HG02763 (cell line): ENCODE results near the gene ALPI.

Experiments
- ATAC-seq: cut with Tn5 transposase; IDR thresholded peaks from one replicate; pipeline ENCODE4 v1.9.1; 2021; ENCODE audit warnings: mild to moderate bottlenecking, moderate library complexity; ENCODE audit not compliant: unreplicated experiment

ALPI gene

DNA sequence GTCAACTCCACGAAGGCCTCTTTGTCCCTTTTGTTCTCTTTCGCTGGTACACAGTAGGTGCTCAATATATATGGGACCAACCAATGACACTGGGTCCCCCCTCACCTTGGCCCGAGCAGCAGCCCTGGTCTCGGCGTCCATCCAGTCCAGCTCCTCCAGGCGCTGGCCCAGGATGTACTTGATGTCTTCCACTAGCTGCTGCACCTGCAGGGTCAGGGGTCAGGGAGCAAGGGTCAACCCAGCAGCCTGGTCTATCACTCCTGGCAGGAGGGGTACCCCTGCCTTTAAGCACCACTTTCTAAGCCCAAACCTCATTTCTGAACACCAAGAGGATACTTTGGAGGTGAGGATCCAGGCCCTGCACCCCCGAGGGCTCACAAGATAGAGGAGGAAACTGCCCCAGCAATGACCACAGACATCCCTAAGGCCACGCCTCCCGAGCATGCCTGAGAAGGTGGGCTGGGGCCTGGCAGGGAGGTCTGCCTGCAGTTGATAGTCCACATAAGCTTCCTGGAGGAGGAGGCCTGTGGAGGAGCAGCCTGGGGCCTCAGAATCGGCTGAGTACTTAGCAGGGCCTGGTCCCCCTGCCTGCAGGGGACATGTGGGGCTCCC is 27.5 kb downstream of the ALPI start:
- ATAC-seq: no peak

DNA sequence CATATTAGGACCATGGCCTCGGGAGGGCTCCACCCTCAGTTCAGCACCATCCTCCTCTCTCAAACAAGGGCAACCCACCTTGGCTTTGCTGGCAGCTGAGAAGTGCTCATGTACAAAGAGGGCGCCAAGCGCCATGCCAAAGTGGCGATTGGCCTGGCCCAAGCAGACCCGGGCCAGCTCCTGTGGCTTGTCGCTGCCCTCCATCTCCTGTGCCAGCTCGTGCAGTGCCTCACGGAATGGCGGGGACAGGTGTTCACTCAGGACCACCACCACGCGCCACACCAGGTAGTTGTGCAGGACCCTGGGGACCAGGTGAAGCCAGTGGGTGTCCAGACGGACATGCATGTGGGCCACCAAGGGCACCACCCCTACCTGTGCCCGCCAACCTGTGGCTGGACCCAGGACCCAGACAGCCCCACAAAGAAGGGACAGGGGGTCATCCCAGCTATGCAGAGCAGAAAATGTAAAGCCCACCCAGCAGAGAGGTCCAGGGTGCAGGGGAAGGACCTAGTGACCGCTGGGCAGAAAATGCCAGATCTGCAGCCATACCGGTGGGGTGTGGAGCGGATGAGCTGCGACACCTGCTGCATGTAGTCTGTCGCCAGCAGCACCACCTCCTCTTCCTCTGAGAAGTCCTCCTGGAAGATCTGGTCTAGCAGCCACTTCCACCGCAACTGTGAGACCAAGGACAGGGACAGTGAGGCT is 28.1 kb downstream of the ALPI start:
- ATAC-seq: no peak

DNA sequence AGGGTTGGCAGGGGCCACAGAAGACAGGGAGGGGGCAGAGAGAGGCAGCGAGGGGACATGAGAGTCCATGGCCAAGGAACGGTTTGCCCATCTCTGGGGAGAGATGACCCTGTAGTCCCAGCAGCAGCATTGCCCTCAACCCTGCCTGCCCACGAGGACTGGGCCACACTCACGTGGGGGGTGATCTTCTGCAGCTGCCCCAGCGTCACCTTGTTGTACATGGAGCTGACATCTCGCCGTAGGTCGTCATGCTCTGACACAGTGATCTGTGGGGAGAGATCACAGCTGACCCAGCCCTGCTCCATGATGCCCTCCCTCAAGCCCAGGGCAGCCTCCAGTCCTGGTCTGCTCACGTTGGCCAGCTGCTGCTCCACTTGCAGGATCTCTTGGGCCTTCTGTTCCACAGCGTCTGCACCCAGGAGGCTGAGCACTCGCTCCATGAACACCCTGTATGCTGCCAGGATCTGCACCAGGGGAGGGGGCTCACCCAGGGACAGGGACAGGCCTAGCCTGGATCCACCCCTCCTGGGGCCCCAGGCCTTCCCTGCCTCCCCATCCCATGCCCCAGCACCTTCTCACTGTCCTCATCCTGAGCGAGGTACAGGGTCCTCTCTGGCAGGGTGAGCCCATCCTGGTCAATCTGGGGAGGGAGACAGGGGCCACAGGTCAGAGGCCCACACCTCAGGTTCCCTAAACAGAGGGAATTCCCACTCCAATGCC is 28.8 kb downstream of the ALPI start:
- ATAC-seq: no peak

DNA sequence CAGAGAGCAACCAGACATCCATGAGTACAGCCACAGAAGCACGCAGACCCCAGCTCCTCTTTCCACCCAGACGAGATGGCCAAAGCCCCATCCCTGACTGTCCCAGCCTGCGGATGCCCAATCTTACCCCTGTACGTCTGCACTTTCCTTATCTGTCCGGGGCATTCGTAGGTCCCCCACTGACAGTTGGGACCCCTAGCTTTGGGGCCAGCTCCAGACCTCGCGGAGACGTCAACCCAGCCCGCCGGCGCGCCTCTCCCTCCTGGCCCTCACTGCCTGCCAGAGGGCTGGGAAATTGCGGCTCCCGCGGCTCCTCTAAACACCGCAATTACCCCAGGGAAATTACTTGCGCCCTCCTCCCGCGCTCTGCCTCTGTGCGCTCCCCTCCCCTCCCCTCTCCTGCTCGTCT is 29.4 kb downstream of the ALPI start:
- no peak for ATAC-seq

DNA sequence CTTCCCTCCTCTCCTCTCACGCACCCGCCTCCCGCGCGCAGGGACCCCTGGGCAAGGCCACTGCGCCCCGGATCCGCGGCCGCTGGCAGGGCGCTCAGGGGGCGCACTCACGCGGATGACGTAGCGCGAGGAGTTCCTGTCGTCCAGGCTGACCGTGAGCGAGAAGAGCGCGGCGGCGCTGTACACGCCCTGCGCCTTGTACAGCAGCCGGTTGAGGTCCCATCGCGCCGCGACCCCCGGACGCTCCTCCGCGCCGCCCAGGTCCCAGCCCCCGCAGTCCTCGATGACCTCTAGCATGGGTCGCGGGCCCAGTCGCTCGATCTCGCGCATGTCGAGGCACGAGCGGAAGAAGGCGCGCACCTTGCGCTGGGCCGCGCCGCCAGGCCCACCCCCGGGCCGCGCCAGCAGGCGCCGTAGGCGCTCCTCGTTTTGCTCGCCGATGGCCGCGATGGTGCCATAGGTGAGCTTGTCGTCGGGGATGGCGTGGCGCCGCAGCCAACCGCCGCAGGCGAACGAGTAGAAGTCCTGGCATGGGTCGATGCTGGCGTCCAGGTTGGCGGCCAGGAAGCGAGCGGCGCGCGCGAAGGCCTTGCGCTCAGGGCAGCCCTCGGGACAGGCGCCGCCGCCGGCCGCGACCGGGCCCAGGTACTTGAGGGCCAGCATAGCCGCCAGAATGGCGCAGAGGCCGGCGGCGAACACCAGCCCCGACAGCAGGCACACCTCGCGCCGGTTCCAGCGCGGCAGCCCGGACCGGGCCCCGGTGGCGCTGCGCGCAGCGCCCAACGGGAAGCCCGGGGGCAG is 30.0 kb downstream of the ALPI start:
- ATAC-seq: no peak

DNA sequence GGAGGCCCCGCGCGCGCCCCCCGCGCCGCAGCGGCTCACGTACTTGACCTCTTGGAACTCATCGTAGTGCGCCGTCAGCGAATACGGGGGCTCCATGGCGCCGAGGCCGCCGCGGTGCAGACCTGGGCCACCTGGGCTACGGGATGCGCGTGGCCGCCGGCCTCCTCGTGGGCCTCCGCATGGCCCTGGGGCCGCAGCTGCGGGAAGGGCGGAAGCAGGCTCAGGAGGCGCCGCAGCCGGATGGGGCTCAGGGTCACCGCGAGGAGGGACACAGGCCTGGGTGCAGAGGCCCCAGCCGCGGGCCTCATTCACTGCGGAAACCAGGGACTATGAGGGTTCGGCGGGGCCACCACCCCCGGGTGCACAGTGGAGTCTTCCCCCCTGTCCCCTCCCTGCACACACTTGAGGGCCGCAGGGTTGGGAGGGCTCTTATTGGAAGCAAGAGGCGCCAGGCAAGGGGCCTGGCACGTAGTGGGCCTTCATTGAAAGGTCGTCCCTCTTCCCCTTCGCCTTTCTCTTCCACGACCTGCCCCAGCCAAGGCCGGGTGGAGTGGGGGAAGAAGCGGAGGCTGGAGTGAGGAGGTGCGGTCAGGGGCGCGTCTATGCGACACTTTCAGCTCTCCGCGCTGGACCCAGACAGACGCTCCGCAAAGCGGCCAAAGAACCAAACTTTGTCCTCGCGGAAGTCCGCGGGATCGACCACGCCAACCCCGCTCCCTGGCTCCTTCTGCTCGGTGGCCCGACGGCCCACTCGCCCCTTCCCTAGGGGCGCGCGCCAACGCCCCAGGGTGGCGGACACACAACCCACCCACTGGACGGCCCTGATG is 30.8 kb downstream of the ALPI start:
- no peak for ATAC-seq

DNA sequence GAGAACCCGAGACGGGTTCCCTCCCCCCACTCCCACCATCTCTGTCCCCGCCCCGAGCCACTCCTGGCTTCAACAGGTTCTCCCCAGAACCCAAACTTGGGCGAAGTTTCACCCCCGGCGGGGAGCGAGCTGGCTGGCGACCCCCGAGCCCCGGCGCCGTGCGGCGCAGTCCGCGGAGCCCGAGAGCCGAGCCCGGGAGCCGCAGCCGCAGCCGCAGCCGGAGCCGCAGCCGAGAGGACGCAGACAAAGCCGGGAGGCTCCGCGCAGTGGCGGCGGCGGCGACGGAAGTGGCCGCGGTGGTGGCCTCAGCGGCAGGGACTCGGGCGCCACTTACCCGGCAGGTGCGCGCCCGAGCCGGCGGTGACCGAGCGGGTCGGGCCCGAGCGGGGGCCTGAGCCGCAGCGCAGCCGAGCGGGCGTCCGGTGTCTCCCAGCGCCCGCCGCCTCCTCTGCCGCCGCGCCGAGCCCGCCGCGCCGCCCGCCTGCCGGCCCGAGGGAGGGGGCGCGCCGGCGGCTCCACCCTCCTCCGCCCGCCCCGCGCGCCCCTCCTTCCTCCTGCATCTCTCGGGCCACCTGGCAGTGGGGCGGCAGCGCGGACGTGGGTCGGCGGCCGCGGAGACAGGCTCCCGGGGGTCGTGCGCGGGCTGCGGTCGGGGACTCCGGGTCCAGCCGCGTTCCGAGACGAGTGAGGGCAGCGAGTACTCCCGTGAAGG is 31.6 kb downstream of the ALPI start, which contains the start of gene ECEL1:
Gene ECEL1, minus strand, starts transcription at position 450 of the 712 bp plus-strand sequence. CDS start 1,181 bp downstream, outside the sequence.
- ATAC-seq: no peak

DNA sequence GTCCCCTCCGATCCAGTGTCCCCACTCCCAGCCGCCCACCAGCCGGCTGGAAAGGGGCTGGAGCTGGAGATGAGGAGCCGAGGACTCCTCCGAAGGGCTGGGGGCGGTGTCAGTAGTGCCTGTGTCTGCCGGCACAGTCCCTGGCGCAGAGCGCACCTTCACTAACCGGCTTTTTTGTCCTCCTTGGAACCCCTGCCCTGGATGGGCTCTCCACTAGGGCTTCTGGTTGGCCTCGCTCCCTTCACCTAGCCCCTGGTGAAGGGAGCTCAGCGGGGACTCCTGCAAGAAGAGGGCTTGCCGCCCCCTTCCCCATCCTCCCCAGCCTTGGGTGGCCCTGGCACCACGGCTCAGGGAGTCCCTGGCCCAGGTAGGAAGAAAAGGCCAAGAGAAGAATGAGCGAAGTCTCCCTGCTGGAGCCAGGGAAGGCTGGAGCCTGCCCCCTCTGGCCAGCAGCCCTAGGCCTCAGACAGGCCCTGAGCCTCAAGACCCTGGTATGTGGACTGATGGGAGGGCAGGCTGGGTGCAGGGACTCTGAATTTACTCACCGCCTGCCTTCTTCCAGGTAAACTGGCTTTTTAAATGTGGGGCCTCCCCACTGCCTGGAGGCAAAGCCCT is 32.3 kb downstream of the ALPI start:
- ATAC-seq: no peak

DNA sequence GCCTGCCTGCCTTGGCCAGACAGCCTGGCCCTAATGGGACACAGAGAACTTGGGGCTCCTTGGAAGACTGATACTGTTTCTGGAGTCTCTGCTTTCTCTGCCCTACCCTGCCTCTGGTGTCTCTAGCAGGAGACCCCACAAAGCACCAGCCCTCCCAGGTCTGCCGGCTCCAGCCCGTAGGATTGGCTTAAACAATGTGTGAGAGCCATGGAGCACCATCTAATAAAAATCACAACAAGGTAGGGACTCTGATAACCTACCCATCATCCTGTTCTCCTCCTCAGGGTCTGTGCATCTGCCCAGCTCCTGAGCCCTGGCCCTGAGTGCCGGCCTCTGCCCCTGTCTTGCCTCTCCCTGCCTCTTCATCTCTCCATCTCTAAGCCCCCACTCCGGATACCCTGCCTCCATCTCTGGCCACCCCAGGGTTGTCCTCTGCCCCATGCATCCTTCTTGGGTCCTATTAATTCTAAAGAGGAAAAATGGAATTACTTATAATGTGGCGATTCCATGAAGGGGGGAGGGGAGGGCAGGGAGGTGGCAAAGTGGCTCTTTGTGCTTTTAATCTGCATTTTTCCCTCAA is 32.9 kb downstream of the ALPI start:
- ATAC-seq: no peak

DNA sequence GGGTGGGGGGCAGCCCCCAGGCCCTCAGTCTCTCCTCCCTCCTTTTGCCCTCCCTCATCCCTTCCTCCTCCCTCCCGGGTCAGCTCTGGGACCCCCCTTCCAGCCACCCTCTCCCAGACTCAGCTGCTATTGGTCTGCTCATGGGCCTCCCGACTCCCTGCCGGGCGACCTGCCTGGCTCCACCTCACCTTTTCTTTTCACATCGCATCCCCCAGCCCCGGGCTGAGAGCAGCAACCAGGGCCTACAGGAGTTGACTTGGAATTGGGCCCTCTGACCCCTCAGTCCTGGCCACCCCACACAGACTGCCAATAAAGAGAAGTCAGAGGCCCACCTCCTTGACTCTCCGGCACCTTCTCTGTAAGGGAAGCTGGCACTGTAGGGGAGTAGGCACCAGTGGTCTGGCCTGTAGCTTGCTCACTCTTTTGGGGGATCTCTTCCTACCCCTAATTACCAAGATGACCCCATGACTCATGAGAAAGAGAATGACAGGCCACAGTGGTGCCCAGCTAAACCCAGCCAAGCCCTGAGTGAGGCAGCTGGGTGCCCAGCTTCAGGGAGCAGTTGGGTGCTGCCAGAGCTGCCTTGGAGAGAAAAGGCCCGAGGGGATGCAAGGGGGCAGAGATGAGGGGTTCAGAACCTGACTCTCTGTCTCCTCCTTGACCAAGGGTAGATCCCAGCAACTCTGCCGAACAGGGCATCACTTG is 33.7 kb downstream of the ALPI start:
- no peak for ATAC-seq

DNA sequence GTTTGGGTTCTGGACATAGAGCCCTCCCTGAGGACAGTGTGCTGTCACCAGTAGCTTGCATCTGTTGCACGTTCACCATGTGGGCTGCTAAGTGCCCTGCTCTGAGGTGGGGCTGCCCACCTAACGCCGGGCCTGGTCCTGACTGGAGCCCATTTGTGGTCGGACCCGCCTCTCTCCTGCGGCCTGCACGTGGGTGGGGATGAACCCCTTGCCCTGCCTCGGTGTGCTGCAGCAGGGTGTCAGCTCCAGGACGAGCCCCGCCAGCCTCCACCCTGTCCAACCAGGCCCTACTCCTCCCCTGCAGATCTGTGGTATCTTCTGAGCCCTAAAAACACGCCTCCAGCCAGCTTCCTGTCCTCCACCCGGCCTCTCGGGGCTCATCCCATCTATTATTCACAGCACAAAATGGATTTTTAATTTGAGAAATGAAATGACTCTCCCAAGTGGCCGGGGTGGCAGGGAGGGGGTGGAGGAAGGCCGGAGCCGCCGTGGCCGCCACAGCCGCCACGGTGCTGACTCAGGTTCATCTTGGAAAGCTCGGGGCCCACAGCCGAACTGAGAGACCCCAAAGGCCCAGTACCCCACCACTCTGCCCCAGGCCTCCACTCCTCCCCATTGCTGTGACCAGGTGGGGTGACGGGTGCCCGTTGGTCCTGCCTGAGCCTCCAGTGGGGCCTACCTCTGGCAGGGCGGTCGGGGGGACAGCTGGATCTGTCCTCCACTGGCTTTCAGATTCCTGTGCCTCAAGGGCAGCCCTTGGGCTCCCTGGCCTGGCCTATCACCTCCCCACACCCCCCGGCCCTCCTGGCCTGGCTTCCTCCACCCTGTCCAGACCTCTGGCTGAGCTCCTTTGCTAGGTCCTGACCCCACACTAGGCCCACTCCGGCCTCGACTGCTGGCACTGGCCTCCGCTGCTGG is 34.5 kb downstream of the ALPI start:
- ATAC-seq: no peak

DNA sequence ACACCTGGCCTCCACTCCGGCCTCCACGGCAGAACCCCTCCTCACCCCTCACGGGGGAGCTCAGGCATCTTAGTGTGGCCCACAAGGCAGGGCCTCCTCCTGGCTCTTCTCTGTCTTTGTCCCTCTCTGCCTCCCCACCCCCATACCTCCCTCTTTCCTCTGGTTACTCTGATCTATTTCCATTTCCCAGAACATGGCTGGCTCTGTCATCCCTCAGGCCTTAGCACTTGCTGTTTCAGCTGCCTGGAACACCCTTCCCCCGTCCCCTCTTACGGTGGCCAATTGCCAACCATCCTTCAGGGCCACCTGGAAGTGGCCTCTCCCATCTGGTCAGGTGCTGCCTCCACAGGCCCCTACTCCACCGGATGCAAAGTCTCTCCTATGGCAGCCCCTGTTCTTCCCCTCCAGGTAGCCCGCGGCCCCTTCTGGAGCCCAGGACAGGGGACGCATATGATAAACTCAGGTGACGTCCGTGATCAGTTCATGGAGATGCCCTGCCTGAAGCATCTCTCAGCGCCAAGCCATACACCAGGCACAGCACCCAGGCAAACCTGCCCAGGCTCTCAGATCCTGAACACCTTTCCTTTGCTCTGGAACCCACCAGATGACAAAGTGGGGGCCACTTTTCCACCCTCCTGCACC is 35.3 kb downstream of the ALPI start:
- ATAC-seq: no peak

DNA sequence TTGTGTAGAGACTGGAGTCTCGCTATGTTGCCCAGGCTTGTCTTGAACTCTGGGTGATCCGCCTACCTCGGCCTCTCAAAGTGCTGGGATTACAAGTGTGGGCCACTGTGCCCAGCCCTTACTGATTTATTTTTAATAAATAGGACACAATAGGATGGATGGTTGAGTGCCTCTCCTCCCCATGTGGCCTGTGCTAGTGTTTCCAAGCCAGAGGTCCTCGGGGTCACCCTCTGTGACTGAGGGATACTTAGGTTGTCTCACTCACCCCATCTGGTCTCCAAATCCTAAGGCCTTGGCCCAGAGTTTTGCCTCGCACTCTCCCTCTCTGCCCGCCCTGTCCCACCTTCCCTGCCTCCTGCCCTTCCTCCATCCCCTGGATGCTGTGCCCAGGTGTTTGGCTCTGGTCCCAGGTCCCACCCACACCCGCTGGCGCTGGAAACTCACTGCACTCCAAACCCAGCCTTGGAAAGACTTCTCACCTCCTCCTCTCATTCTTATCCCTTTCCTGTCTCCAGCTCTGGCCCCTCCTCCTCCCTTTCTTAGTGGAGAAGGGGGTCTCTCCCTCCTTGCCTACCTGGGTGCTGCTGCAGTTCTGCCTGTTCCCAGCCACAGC is 36.4 kb downstream of the ALPI start:
- ATAC-seq: no peak

DNA sequence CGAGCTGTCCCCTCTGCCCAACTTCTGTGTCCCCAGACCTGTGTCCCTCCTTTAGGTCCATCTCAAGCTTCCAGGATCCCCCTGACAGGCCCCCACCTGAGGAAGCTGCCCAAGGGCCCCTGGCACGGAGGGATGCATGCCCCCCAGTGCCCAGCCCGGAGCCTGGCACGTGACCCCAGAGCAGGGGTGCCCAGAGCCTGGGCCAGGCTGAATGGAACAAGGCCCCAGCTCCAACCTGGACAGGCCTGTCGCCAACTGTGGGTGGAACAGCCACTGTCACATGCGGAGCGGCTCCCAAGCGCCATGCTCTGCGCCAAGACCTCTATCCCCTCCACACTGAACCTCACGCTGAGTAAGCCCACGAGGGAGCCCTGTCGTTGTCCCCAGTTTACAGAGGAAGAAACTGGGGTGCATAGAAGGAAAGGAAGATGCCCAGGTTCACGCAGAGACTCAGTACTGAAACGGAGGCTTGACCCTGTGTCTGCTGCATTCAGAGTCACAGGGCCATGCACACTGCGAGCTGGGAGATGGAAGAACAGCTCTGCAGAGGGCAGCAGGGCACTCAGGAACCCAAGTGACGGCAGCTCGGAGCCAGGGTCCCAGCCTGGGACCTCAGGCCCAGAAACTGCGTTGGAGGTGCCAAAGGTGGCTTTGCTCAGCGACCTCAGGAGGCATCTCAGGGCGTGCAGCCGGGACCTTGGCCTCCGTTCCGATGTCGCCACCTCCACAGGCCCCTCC is 37.2 kb downstream of the ALPI start:
- ATAC-seq: no peak

DNA sequence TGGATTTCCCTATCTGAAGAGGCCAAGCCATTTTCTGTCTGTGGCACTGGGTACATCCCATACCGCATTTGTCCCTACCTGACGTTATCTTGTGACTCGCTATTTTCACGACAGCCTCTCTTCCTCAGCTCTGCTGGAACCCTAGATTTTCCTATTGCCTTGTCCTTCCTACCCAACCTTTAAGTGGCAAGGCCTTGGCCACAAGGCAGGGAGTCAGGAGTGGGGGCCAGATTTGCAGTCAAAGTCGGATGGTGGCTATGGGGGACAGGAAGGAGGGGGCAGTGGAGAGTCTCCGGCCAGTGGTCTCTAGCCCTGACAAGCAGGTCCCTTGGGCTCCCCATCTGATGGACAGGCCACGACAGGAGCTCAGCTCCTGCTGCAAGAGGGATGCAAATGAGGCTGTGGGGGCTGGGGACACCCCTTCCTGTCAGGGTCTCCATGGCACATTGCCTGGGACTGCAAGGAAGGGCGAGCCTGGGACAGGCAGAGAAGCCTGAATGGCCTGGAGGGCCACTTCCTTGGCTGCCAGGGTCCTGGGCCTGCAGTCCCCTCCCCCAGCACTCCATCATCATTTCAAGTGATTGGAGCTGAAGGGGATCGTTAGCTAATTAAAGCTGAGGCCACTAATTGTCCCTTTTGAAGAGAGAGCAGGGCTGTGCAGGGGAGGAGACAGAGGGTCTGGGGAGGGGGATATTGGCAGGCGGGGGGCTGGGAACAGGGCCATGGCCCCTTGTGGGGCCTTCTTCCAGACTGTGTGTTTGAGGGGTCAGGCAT is 37.9 kb downstream of the ALPI start:
- ATAC-seq: no peak
